PC-9 (cell line): ENCODE data around the gene EDDM13.

Experiments
- CTCF ChIP-seq: fragments of 200-600 bp; sonication (generic); conservative IDR thresholded peaks from 2 replicates; pipeline ENCODE4 v1.6.1; 2017; ENCODE audit warnings: mixed run types, antibody characterized with exemption, mild to moderate bottlenecking, moderate library complexity
- EZH2 ChIP-seq: fragments of 200-600 bp; sonication (generic); IDR thresholded peaks from 2 replicates; pipeline ENCODE4 v1.8.0; 2017; ENCODE audit warnings: antibody characterized with exemption, low read depth

- TF ChIP-seq CTCF (no peak), EZH2 (no peak)
These were observed 22.0 kb downstream of the EDDM13 start for GRCh38 chr19:56294549-56294948.
